Muscle layer of colon (tissue), 2 donors: ENCODE results near the gene TMEM185A.
A peak's percentile ranks its signal among the peaks of the same experiment; 100 is the strongest.
"Not testable (repeated sequence)": the region's sequence is repeated elsewhere in the genome, so short reads cannot be mapped to it uniquely, and the experiment has no call there.

ENCODE experiments used
- H3K27ac ChIP-seq: one replicate; pipeline ENCODE4 v1.7.0; 2013; ENCODE audit warnings: low read depth, mild to moderate bottlenecking, low read length, moderate library complexity
- H3K27me3 ChIP-seq, 2 donors: one replicate each; pipeline ENCODE4 v1.7.0; 2013; ENCODE audit warnings: low read length in 2 of 2, mild to moderate bottlenecking in 2 of 2; ENCODE audit not compliant: insufficient read depth in 2 of 2, control insufficient read depth in 1 of 2
- H3K36me3 ChIP-seq: one replicate; pipeline ENCODE4 v1.7.0; 2013; ENCODE audit warnings: mild to moderate bottlenecking, low read length; ENCODE audit not compliant: insufficient read depth
- H3K4me1 ChIP-seq: one replicate; pipeline ENCODE4 v1.7.0; 2013; ENCODE audit warnings: mild to moderate bottlenecking, low read length; ENCODE audit not compliant: insufficient read depth
- H3K4me3 ChIP-seq, 2 donors: one replicate each; pipeline ENCODE4 v1.7.0; 2013; ENCODE audit warnings: low read length in 2 of 2, low read depth in 1 of 2, mild to moderate bottlenecking in 1 of 2, moderate library complexity in 1 of 2
- H3K9ac ChIP-seq: one replicate; pipeline ENCODE4 v1.7.0; 2013; ENCODE audit warnings: low read length
- H3K9me3 ChIP-seq: one replicate; pipeline ENCODE4 v1.7.0; 2013; ENCODE audit warnings: mild to moderate bottlenecking, low read length
- donor health status: abdominal sarcoma.
- donor health status: Adenocarcinoma of cecum.

TMEM185A gene

GRCh38 chrX:149631234-149632165 is at the start of gene TMEM185A:
TSS of gene TMEM185A (minus strand) at chrX:149631792. CDS start at chrX:149631580, 212 bp downstream.
- Histone ChIP-seq H3K9me3 (no peaks in the 10 kb centered on the region), H3K27ac (peak within 1 kb of the TSS; percentile 53), H3K36me3 (no peaks in the 10 kb centered on the region), H3K9ac (no peak within 1 kb of the TSS), H3K27me3 (no peaks in the 10 kb centered on the region), H3K4me1 (peaks cover 13% of the 10 kb centered on the region), H3K4me3 (peak within 1 kb of the TSS; percentile 57 to 62)

- Histone ChIP-seq H3K27me3 (no peaks in the 10 kb centered on the region), H3K36me3 (no peaks in the 10 kb centered on the region), H3K9ac (no peak overlapping the region), H3K9me3 (no peaks in the 10 kb centered on the region), H3K27ac (no peak overlapping the region), H3K4me3 (no peak overlapping the region), H3K4me1 (no peaks in the 10 kb centered on the region)
Measured at GRCh38 chrX:149681182-149681581, 49.6 kb upstream of the TMEM185A start.

GRCh38 chrX:149679164-149679678 is 47.6 kb upstream of the TMEM185A start:
- H3K4me1 ChIP-seq, H3K9me3 ChIP-seq, H3K9ac ChIP-seq, H3K36me3 ChIP-seq, H3K27ac ChIP-seq, H3K27me3 ChIP-seq, H3K4me3 ChIP-seq: not testable (repeated sequence)

- H3K4me3 ChIP-seq, H3K36me3 ChIP-seq, H3K27me3 ChIP-seq, H3K9ac ChIP-seq, H3K9me3 ChIP-seq, H3K4me1 ChIP-seq, H3K27ac ChIP-seq: not testable (repeated sequence)
Measured at GRCh38 chrX:149675554-149675953, 44.0 kb upstream of the TMEM185A start.

GRCh38 chrX:149675088-149675487 is 43.5 kb upstream of the TMEM185A start:
- H3K4me3 ChIP-seq, H3K27me3 ChIP-seq, H3K4me1 ChIP-seq, H3K36me3 ChIP-seq, H3K9ac ChIP-seq, H3K9me3 ChIP-seq, H3K27ac ChIP-seq: not testable (repeated sequence)

GRCh38 chrX:149660613-149661012 is 29.0 kb upstream of the TMEM185A start:
- H3K4me1 ChIP-seq, H3K27ac ChIP-seq, H3K27me3 ChIP-seq, H3K36me3 ChIP-seq, H3K9me3 ChIP-seq, H3K4me3 ChIP-seq, H3K9ac ChIP-seq: not testable (repeated sequence)

GRCh38 chrX:149656260-149656884 is 24.8 kb upstream of the TMEM185A start:
- H3K27ac ChIP-seq, H3K4me3 ChIP-seq, H3K36me3 ChIP-seq, H3K9ac ChIP-seq, H3K27me3 ChIP-seq, H3K9me3 ChIP-seq, H3K4me1 ChIP-seq: not testable (repeated sequence)

- H3K4me3 ChIP-seq = no peak overlapping the region
- H3K27ac ChIP-seq = no peak overlapping the region
- no peaks in the 10 kb centered on the region for H3K4me1 ChIP-seq
- H3K9me3 ChIP-seq = no peaks in the 10 kb centered on the region
- no peaks in the 10 kb centered on the region for H3K27me3 ChIP-seq
- H3K9ac ChIP-seq = no peak overlapping the region
- no peaks in the 10 kb centered on the region for H3K36me3 ChIP-seq
Measured at GRCh38 chrX:149652232-149652981, 20.8 kb upstream of the TMEM185A start.

GRCh38 chrX:149650162-149650561 is 18.6 kb upstream of the TMEM185A start:
- Histone ChIP-seq H3K4me1 (no peaks in the 10 kb centered on the region), H3K36me3 (no peaks in the 10 kb centered on the region), H3K27me3 (no peaks in the 10 kb centered on the region), H3K4me3 (no peak overlapping the region), H3K9ac (no peak overlapping the region), H3K27ac (no peak overlapping the region), H3K9me3 (no peaks in the 10 kb centered on the region)

GRCh38 chrX:149648932-149649331 is 17.3 kb upstream of the TMEM185A start:
- H3K4me3 ChIP-seq = no peak overlapping the region
- H3K36me3 ChIP-seq = no peaks in the 10 kb centered on the region
- no peak overlapping the region for H3K9ac ChIP-seq
- H3K27me3 ChIP-seq = no peaks in the 10 kb centered on the region
- H3K4me1 ChIP-seq = no peaks in the 10 kb centered on the region
- H3K9me3 ChIP-seq = no peaks in the 10 kb centered on the region
- H3K27ac ChIP-seq = no peak overlapping the region

- Histone ChIP-seq H3K27me3 (no peaks in the 10 kb centered on the region), H3K36me3 (no peaks in the 10 kb centered on the region), H3K9ac (no peak overlapping the region), H3K4me1 (no peaks in the 10 kb centered on the region), H3K4me3 (no peak overlapping the region), H3K27ac (no peak overlapping the region), H3K9me3 (no peaks in the 10 kb centered on the region)
Measured at GRCh38 chrX:149647505-149647904, 15.9 kb upstream of the TMEM185A start.
